ENCODE results near the gene SETD7.
"Not testable (repeated sequence)": the region's sequence is repeated elsewhere in the genome, so short reads cannot be mapped to it uniquely, and the experiment has no call there.

SETD7 gene

DNA sequence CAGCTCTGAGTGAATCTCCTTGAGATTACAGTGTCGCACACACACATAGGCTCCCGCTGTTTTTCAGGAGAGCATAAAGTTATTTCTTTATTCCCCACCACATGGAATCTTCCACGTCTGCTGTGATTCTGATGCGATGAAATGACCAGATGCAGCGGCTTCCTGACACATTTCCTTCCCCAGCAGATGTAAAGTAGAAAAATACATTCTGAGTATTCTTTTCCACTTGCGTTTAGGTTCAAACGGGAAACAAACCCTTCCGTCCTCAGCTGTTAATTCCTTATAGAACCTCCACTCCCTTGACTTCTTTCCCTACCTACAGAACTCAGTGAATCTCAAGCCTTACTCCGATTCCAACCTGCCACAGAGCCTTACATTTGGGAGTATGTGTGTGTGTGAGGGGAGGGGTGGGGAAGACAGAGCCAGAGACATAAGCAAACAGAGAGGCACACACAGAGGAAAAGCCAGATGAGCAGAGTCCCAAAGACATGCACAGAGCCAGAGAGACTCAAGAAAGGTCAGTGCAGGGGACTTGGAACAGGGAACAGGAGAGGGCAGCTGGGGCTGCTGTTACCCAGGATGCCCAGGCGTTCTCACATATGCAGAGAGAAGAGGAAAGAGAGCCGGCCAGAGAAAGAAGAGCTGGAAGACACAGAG is 47.3 kb downstream of the SETD7 start:
- no peak for DNase-seq

- no peak for DNase-seq
Observed at GRCh38 chr4:139506774-139507173, 49.2 kb downstream of the SETD7 start.

DNA sequence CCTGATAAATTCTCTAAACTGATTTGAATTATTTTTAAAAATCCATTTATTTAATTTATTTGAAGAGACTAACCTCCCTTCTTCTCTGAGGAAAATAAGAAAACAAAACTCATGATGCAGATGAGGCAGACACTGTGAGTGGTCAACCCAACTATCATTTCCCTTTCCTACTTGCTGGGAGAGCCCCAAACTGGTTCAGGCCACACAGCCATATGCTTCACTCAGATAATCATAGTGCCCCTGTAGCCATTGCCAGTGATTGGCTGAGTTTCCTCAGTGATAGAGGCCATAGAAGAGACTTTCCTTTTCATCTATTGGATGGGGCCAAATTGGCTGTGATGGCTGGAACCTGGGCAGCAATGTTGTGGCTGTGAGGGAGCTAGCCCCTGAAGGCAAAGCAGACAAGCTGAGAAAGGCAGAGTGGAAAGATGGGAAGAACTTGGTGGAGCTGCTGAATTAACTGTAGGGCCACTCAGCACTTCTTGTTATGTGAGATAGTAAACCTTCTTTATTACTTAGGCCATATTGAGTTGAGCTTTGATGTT is 52.3 kb downstream of the SETD7 start:
- DNase-seq = no peak

GRCh38 chr4:139501927-139502899 is 53.8 kb downstream of the SETD7 start:
- no peak for DNase-seq

DNA sequence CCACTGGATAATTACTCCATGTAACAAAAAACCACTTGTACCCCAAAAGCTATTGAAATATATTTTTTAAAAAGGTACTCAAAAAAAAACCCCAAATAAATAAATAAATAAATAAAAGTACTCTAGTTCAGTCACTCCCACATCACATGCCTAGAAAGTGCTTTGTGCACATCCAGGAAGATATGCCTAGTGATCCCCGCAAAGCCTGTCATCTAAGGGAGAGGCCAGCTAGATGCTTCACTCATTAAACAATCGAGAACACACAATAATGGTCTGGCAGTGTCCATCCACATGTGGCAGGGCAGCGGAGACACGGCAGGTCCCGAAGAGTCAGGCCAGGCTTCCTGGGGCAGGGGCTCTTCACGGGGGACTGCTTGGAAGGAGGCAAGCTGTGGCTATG is 54.5 kb downstream of the SETD7 start:
- no peak for DNase-seq

- no peak for DNase-seq
Observed at GRCh38 chr4:139501117-139501516, 54.9 kb downstream of the SETD7 start.

- DNase-seq = no peak
Observed at GRCh38 chr4:139499186-139499585, 56.8 kb downstream of the SETD7 start.

DNA sequence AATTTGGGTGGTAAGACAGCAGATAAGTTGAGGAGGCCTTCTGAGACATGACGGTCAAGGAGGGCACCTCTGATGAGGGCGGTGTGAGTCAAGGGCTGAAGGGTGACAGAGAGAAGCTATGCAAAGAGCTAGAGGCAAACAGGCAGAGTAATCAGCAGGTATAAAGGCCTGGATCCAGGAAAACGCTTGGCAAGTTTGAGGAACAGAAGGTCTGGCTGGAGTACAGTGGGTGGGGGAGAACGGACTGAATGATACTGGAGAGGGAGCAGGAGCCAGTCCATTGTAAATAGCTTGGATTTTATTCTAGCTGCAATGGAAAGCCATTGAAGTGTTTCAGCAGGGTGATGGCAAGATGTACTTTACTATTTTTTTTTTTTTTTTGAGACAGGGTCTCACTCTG is 62.8 kb downstream of the SETD7 start:
- DNase-seq = no peak

DNA sequence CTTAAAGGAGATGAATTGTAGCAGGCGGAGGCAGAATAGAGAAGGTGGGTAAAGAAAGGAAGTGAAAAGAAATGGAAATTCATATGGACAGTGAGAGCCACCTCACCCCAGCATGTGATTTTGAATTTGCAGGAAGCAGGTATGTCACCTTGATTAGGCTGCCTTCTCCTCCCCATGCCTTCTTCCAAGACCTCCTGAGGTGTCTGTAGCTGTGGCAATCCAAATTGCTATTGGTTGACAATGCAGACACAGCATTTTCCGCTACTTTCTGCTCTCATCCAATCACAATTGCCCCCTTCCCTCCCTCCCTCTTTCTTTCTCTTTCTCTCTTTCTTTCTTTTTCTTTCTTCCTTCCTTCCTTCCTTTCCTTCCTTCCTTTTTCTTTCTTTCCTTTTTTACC is 63.6 kb downstream of the SETD7 start:
- no peak for DNase-seq

GRCh38 chr4:139489638-139490037 is 66.4 kb downstream of the SETD7 start:
- DNase-seq = no peak

GRCh38 chr4:139488442-139488841 is 67.6 kb downstream of the SETD7 start:
- DNase-seq = no peak

DNA sequence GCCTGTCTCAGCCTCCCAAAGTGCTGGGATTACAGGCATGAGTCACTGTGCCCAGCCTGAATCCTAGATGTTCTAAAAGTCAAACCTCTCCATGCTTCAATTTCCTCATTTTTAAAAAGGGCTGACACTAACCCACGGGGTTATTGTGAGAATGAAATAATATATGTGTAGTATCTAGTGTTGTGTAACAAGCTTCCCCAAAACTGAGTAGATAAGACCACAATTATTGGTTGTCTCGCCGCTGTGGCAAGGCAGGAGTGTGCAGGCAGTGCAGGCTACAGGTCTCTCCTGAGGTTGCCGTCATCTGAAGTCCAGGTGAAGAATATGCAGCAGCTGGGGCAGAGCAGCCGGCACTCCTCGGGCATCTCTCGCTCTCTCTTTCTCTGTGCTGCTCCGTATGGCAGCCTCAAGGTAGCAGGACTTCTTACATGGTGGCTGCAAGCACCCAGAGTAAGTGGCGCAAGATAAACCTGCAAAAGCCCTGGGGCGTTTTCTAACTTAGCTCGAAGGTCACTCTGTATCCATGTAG is 71.2 kb downstream of the SETD7 start:
- DNase-seq = no peak

DNA sequence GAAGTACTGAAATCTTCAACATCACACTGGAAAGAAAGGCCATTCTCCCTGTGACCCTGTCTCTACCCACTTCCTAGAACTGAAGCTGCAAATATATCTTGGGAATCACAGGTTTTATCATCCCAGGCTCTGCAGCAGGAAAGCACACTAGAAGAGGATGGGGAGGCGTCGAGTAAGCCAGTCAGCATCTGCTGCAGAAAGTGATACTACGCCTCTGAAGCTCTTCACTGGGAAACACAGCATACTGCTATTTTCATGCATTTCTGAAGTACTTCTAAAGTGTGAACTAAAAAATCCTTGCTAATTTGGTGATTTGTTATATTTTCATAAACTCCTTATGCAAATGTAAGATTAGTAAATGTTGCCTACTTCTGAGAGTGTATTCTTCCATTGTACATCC is 73.0 kb downstream of the SETD7 start:
- no peak for DNase-seq

DNA sequence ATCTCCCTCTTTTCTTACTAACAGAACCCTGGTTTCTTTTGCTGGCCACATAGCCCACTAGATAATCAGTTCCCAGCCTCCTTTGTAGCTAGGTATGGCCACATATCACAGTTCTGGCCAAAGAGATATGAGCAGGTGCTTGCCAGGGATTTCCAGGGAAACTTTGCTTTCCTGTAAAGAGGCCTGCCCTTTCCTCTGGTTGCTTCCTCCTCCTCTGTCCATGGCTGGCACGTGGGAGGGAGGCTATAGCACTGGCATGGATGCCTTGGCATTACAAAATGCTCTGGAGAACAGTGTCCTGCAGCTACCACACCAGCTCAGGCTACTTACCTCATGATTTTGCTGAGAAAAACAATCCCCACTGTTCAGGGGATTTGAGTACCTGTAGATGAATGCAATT is 74.6 kb downstream of the SETD7 start:
- DNase-seq = no peak

GRCh38 chr4:139476363-139476762 is 79.7 kb downstream of the SETD7 start:
- no peak for DNase-seq

DNA sequence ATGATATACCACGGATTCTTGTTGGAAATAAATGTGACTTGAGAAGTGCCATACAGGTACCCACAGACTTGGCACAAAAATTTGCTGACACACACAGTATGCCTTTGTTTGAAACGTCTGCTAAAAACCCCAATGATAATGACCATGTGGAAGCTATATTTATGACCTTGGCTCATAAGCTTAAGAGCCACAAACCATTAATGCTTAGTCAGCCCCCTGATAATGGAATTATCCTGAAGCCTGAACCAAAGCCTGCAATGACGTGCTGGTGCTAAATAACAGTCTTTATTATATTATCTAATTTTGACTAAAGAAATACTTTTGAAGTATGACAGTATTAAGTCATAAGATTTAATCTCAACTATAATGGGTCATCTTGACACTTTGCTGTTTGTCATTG is 83.2 kb downstream of the SETD7 start:
- DNase-seq = no peak

GRCh38 chr4:139470997-139471665 is 84.9 kb downstream of the SETD7 start:
- DNase-seq = no peak

GRCh38 chr4:139470295-139470694 is 85.7 kb downstream of the SETD7 start:
- no peak for DNase-seq

DNA sequence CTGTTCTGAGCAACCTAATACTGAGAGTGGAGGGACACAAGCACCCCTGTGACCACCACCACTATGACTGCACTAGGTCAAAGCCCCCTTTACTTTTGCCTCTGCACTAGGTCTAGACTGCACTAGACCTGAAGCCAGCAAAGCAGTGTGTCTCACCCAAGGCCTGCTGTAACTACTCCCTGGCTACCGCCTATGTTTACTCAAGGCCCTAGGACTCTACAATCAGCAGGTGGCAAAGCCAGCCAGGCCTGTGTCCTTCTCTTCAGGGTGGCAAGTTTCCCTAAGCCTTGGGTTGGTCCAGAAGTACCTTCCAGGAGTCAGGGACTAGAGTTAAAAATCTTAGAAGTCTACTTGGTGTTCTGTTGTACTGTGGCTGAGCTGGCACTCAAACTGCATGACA is 86.2 kb downstream of the SETD7 start:
- no peak for DNase-seq

- no peak for DNase-seq
Observed at GRCh38 chr4:139469216-139469615, 86.8 kb downstream of the SETD7 start.

- not testable (repeated sequence) for DNase-seq
Observed at GRCh38 chr4:139468756-139469155, 87.3 kb downstream of the SETD7 start.

GRCh38 chr4:139465922-139466321 is 90.1 kb downstream of the SETD7 start:
- DNase-seq = no peak

DNA sequence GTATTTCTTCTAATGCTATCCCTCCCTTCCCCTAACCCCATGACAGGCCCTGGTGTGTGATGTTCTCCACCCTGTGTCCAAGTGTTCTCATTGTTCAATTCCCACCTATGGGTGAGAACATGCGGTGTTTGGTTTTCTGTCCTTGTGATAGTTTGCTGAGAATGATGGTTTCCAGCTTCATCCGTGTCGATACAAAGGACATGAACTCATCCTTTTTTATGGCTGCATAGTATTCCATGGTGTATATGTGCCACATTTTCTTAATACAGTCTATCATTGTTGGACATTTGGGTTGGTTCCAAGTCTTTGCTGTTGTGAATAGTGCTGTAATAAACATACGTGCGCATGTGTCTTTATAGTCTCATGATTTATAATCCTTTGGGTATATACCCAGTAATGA is 91.5 kb downstream of the SETD7 start:
- not testable (repeated sequence) for DNase-seq
